NB4 (cell line): ENCODE data around the gene KCNC2.

Experiments used
- DNase-seq: peaks from one replicate; pipeline ENCODE4 v3.0.0; 2010; ENCODE audit warnings: low read depth
- H3K4me3 ChIP-seq: one replicate; pipeline ENCODE4 v1.5.1; 2011; ENCODE audit warnings: mild to moderate bottlenecking, low read depth, low read length, moderate library complexity
- MYC ChIP-seq: IDR thresholded peaks from 2 replicates; pipeline ENCODE4 v1.6.1; 2011; ENCODE audit warnings: low read depth, low read length
- POLR2A ChIP-seq: IDR thresholded peaks from 2 replicates; pipeline ENCODE4 v1.6.1; 2011; ENCODE audit warnings: mild to moderate bottlenecking; ENCODE audit not compliant: insufficient read length; ENCODE audit errors: extremely low read depth
- TF ChIP-seq, protein P1 (sequence below): IDR thresholded peaks from 2 replicates; pipeline ENCODE4 v1.6.1; 2011; ENCODE audit warnings: low read depth, low read length
- TF ChIP-seq, protein P2 (sequence below): IDR thresholded peaks from one replicate; pipeline ENCODE4 v1.5.1; 2012; ENCODE audit warnings: low read depth, low read length

The KCNC2 gene

DNA sequence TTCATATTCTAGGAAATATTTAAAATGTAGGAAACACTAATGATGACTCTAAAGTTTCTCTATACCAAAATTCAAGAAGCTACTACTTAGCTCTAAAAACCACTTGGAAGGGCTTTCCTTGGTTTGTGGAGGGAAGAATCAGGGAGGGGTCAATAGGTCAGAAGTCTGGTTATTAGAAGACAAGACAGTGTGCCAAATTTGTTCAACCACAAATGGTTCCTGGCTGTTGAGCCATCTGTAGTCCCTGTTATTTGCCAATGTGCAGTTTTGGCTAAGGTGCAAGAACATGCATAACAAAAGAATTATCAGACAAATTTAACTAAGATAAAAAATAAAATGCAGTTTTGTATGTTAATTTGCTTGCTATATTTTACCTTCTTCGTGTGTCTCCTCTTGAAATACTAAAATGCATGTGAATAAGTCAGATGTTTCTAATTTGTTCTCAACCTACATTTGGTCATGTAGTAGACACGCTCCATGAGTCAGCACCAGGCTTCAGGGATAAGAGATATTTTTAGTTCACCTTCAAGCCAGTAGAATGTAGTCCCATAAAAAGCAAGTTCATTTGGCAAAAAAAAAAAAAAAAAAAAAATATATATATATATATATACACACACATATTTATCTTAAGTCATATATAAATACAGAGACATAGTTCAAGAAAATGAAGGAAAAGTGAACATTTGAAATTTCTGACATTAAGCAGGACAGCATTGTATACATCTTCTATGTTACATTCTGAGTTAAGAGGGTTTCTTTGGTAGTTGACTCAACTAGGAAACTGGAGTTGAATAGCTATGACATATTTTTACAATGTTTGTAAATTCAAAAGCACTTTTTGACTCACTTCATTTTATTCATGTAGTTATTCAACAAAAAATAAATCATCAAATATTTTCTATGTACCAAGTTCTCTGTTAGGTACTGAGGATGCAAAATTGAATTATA, 123.3 kb downstream of the KCNC2 start:
- H3K4me3 ChIP-seq, result no peak overlapping the region
- TF ChIP-seq POLR2A (no peak), MYC (no peak)
- TF ChIP-seq, protein P1, sequence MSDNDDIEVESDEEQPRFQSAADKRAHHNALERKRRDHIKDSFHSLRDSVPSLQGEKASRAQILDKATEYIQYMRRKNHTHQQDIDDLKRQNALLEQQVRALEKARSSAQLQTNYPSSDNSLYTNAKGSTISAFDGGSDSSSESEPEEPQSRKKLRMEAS, result no peak
- TF ChIP-seq, protein P2, sequence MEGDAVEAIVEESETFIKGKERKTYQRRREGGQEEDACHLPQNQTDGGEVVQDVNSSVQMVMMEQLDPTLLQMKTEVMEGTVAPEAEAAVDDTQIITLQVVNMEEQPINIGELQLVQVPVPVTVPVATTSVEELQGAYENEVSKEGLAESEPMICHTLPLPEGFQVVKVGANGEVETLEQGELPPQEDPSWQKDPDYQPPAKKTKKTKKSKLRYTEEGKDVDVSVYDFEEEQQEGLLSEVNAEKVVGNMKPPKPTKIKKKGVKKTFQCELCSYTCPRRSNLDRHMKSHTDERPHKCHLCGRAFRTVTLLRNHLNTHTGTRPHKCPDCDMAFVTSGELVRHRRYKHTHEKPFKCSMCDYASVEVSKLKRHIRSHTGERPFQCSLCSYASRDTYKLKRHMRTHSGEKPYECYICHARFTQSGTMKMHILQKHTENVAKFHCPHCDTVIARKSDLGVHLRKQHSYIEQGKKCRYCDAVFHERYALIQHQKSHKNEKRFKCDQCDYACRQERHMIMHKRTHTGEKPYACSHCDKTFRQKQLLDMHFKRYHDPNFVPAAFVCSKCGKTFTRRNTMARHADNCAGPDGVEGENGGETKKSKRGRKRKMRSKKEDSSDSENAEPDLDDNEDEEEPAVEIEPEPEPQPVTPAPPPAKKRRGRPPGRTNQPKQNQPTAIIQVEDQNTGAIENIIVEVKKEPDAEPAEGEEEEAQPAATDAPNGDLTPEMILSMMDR, result no peak
- DNase-seq, result no peak

DNA sequence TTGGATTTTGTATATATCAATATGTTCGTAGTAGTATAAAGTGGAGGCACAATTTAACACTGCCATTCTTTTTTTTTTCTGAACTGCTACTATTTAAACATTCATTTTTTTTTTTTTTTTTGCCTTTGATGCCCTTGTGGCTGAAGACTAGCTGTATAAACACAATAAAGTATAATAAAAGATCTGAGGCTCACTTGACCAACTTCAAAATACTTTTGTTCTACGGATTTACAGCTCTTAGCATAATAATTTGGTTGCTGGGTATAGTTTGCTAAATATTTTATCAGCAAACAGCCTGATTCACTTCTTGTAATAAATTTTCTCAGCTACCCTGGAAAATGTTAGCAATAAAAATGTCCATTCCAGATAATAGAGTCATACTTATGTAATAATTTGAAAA, 128.3 kb downstream of the KCNC2 start:
- TF ChIP-seq MYC (no peak), POLR2A (no peak)
- TF ChIP-seq, protein P1, result no peak
- TF ChIP-seq, protein P2, result no peak
- H3K4me3 ChIP-seq, result no peak overlapping the region
- DNase-seq, result no peak

DNA sequence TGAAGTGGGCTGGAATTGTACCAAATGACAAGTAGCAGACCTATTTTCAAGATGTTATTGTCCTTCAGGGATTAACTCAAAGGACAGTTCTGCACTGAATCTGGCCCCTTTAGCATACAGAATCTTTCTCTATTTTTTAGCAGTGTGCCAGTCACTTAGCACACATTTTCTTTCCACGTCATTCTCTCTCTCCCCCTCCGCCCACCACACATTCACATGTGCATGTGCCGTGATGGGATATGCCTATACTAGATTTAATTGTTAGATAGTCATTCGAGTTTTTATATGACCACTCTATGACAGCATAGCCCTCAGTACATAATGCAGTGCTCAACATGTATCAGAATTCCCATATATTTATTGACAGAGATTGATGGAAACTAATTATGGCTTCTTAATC, 129.1 kb downstream of the KCNC2 start:
- TF ChIP-seq, protein P1, result no peak
- TF ChIP-seq POLR2A (no peak), MYC (no peak)
- TF ChIP-seq, protein P2, result no peak
- DNase-seq, result no peak
- H3K4me3 ChIP-seq, result no peak overlapping the region

DNA sequence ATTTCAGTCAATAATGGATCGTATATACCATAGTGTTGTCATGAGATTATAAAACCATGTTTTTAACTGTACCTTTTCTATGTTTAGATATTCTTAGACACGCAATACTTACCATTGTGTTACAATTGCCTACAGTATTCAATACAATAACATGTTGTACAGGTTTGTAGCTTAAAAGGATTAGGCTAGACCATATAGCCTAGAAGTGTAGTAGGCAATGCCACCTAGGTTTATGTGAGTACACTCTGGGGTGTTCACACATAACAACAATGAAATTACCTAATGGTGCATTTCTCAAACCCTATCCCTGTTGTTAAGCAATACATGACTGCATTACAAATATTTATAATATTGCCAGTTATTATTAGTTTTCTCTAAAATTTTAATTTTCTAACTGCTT, 144.2 kb downstream of the KCNC2 start:
- no peak overlapping the region for H3K4me3 ChIP-seq
- no peak for DNase-seq
- TF ChIP-seq, protein P2, result no peak
- TF ChIP-seq MYC (no peak), POLR2A (no peak)
- TF ChIP-seq, protein P1, result no peak

DNA sequence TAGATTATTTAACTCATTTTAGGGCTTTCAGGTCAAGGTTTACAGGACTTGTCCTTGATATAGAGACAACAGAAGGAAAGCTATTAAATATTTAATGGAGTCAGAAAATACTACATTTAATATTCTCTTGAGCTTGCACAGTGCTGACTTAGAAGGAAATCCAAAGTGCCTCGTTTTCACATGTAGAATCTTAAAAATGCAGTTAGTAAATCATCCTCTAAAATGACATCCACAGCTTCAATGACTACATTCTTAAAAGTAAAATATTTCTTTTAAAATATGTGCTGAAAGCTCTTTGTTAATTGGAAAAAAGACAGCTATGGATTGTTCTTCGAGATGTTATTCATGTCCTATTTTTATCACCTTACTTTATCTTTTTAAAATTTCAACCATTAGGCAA, 146.9 kb downstream of the KCNC2 start:
- no peak for DNase-seq
- no peak overlapping the region for H3K4me3 ChIP-seq
- TF ChIP-seq, protein P1, result no peak
- TF ChIP-seq POLR2A, result no peak
- TF ChIP-seq, protein P2, result no peak
- TF ChIP-seq MYC, result no peak
